ENCODE data around the gene KSR2. TPM values are rescaled to one million over a fixed set of nuclear protein-coding genes. Genes with fewer than 3 reads are reported as not detected.

KSR2 gene
- total RNA-seq, 1 experiment from 2014 or later, result 0.02 TPM

DNA sequence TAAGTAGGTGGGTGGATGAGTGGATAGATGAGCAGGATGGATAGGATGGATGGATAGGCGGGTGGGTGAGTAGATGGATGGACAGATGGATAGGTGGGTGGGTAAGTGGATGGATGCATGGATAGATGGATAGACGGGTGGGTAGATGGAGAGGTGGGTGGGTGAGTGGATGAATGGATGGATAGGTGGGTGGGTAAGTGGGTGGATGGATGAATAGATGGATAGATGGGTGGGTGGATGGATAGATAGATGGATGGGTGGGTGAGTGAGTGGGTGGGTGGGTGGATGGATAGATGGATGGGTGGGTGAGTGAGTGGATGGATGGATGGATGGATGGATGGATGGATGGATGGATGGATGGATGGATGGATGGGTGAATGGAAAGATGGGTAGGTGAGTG lies 385.7 kb downstream of the KSR2 start:
- no peak overlapping the region for H3K27ac Mint-ChIP-seq (ENCODE audit: low read depth, unreplicated experiment)
- no peaks in the 10 kb centered on the region for H3K36me3 Mint-ChIP-seq (ENCODE audit: insufficient read depth, unreplicated experiment)
- ChIA-PET POLR2A (no interaction called here), CTCF (interaction anchor here (0.9 to 2.1 kb wide), 2 partner anchors 215 to 267 kb away, joined by 3 to 10 read pairs; no protein-coding TSS in a partner anchor)
- H3K4me1 Mint-ChIP-seq (ENCODE audit: insufficient read depth, unreplicated experiment), result no peaks in the 10 kb centered on the region
- intact Hi-C loops (cut with micrococcal nuclease), result no loop called here
- no TSS peak for BruUV-seq (replicated peaks)
- no peak for DNase-seq (ENCODE audit: unreplicated experiment)
- TF ChIP-seq, protein P1, sequence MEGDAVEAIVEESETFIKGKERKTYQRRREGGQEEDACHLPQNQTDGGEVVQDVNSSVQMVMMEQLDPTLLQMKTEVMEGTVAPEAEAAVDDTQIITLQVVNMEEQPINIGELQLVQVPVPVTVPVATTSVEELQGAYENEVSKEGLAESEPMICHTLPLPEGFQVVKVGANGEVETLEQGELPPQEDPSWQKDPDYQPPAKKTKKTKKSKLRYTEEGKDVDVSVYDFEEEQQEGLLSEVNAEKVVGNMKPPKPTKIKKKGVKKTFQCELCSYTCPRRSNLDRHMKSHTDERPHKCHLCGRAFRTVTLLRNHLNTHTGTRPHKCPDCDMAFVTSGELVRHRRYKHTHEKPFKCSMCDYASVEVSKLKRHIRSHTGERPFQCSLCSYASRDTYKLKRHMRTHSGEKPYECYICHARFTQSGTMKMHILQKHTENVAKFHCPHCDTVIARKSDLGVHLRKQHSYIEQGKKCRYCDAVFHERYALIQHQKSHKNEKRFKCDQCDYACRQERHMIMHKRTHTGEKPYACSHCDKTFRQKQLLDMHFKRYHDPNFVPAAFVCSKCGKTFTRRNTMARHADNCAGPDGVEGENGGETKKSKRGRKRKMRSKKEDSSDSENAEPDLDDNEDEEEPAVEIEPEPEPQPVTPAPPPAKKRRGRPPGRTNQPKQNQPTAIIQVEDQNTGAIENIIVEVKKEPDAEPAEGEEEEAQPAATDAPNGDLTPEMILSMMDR (IDR thresholded peaks at IDR 0.05; ENCODE audit: unreplicated experiment), result no peak
- peaks cover 15% of the 10 kb centered on the region for H3K27me3 Mint-ChIP-seq (ENCODE audit: insufficient read depth, unreplicated experiment)
- no peak overlapping the region for H3K4me3 Mint-ChIP-seq (ENCODE audit: unreplicated experiment)
- no peaks in the 10 kb centered on the region for H3K9me3 Mint-ChIP-seq (ENCODE audit: unreplicated experiment)

DNA sequence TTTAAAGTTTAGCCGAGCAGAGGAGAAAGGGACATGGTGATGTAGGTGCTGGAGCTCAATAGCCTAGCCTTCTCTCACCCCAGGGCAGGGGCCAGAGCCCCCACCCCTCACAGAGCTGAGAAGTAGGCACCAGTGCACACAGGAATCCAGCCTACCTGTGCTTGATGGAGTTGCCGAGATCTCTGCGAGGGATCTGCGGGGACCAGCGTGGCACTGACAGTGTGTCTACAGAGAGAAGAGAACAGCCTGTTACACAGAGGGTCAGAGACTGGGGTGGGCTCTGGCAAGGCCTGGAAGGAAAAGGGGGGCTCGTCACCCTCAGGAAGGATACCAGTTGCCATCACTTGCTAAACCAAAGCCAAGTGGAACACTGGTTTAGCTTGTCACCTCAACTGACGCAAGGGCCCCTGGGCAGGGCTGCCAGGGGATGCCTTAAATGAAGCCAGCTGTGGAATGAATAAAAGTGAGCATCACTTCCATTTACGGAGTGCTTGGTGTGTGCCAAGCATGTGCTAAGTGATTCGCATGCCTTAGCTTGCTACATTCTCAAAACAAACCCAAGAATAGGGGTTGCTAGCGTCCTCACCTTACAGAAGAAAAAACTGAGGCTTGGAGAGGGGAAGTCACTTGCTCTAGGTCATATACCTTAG lies 386.5 kb downstream of the KSR2 start:
- intact Hi-C loops (cut with micrococcal nuclease), result no loop called here
- no peak for DNase-seq (ENCODE audit: unreplicated experiment)
- CTCF ChIA-PET, result interaction anchor here (0.6 to 2.0 kb wide), 4 partner anchors 26 to 531 kb away, joined by 3 to 5 read pairs (median 4); no protein-coding TSS in a partner anchor
- BruUV-seq (replicated peaks), result no TSS peak
- no peak overlapping the region for H3K27ac Mint-ChIP-seq (ENCODE audit: low read depth, unreplicated experiment)
- POLR2A ChIA-PET, result no interaction called here
- H3K36me3 Mint-ChIP-seq (ENCODE audit: insufficient read depth, unreplicated experiment), result no peaks in the 10 kb centered on the region
- TF ChIP-seq, protein P1 (IDR thresholded peaks at IDR 0.05; ENCODE audit: unreplicated experiment), result no peak
- no peak overlapping the region for H3K4me3 Mint-ChIP-seq (ENCODE audit: unreplicated experiment)
- H3K9me3 Mint-ChIP-seq (ENCODE audit: unreplicated experiment), result no peaks in the 10 kb centered on the region
- no peaks in the 10 kb centered on the region for H3K4me1 Mint-ChIP-seq (ENCODE audit: insufficient read depth, unreplicated experiment)
- peaks cover 15% of the 10 kb centered on the region for H3K27me3 Mint-ChIP-seq (ENCODE audit: insufficient read depth, unreplicated experiment)

DNA sequence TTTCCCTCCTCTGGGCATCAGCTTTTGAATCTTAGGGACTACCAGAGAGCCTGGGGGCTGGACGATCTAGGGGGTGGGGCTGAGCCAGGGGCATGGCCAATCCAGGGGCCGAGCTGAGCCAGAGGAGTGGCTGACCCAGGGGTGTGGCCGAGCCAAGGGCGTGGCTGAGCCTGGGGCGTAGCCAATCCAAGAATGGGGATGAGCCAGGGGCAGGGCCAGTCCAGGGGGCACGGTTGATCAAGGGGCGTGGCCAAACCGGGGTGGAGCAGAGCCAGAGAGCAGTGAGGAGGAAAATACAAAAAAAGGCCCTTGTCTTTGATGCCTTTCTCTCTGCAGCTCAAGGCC lies 388.1 kb downstream of the KSR2 start:
- no peaks in the 10 kb centered on the region for H3K4me1 Mint-ChIP-seq (ENCODE audit: insufficient read depth, unreplicated experiment)
- TF ChIP-seq, protein P1 (IDR thresholded peaks at IDR 0.05; ENCODE audit: unreplicated experiment), result no peak
- H3K9me3 Mint-ChIP-seq (ENCODE audit: unreplicated experiment), result no peaks in the 10 kb centered on the region
- intact Hi-C loops (cut with micrococcal nuclease), result no loop called here
- H3K36me3 Mint-ChIP-seq (ENCODE audit: insufficient read depth, unreplicated experiment), result no peaks in the 10 kb centered on the region
- POLR2A ChIA-PET, result no interaction called here
- no TSS peak for BruUV-seq (replicated peaks)
- CTCF ChIA-PET, result interaction anchor here (0.6 to 2.0 kb wide), 7 partner anchors 194 to 422 kb away, joined by 3 to 11 read pairs (median 3); partner anchors contain the start of gene NOS1
- H3K27ac Mint-ChIP-seq (ENCODE audit: low read depth, unreplicated experiment), result no peak overlapping the region
- peaks cover 15% of the 10 kb centered on the region for H3K27me3 Mint-ChIP-seq (ENCODE audit: insufficient read depth, unreplicated experiment)
- DNase-seq (ENCODE audit: unreplicated experiment), result peak; percentile 60
- H3K4me3 Mint-ChIP-seq (ENCODE audit: unreplicated experiment), result no peak overlapping the region

DNA sequence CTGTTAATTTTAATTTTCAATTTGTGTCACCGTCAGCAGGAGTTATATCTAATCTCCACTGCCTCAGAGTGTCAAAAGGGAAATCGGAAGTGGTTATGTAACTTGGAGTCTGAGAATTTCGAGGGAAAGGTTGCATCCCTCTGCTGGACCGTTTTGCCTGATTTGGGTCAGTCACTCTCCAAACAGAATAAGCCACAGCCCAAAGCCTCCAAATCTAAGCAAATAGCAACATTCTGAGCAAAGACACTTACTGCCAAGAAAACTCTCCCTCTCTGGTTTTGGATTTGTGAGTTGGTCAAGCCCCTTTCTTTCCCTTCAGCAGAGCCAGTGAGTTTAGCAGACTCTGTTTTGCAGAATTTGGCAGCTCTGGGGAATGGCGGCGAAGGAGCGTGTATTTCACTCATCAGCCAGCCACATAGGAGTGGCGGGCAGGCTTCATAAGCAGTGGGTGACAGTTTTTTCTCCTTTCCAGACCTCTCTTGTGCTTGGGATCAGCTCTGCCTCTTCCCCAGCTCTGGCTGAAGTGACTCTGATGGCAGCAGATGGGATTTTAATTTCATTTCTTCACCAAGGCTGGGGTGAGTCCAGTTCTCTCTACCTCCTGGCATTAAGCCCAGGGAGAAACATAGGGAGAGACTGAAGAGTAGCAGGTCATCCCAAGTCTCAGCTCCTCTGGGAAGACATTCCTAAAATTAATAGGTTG lies 388.6 kb downstream of the KSR2 start:
- peaks cover 15% of the 10 kb centered on the region for H3K27me3 Mint-ChIP-seq (ENCODE audit: insufficient read depth, unreplicated experiment)
- TF ChIP-seq, protein P1 (IDR thresholded peaks at IDR 0.05; ENCODE audit: unreplicated experiment), result no peak
- no peak overlapping the region for H3K4me3 Mint-ChIP-seq (ENCODE audit: unreplicated experiment)
- intact Hi-C loops (cut with micrococcal nuclease), result no loop called here
- DNase-seq (ENCODE audit: unreplicated experiment), result no peak
- POLR2A ChIA-PET, result no interaction called here
- H3K4me1 Mint-ChIP-seq (ENCODE audit: insufficient read depth, unreplicated experiment), result no peaks in the 10 kb centered on the region
- no peaks in the 10 kb centered on the region for H3K36me3 Mint-ChIP-seq (ENCODE audit: insufficient read depth, unreplicated experiment)
- no peak overlapping the region for H3K27ac Mint-ChIP-seq (ENCODE audit: low read depth, unreplicated experiment)
- no TSS peak for BruUV-seq (replicated peaks)
- H3K9me3 Mint-ChIP-seq (ENCODE audit: unreplicated experiment), result no peaks in the 10 kb centered on the region
- CTCF ChIA-PET, result interaction anchor here (0.7 to 5.4 kb wide), 5 partner anchors 8 to 365 kb away, joined by 3 to 27 read pairs (median 4); no protein-coding TSS in a partner anchor

All from MCF 10A (cell line).